ENCODE results near the gene NNMT. TPM values are rescaled to one million over a fixed set of nuclear protein-coding genes. Genes with fewer than 3 reads are reported as not detected.

The NNMT gene
- polyA plus RNA-seq, 1 of the 3 experiments (the other 2 are of a cell fraction), result 84.6 TPM

- H3K27me3 ChIP-seq (ENCODE audit: insufficient read depth), result no peaks in the 10 kb centered on the region
- H3K4me3 ChIP-seq (ENCODE audit: low read depth in 2 of 2, low read length in 1 of 2), result no peak overlapping the region
- no peak overlapping the region for H3K9ac ChIP-seq
- no peaks in the 10 kb centered on the region for H3K36me3 ChIP-seq (replicated peaks in 1 of 2; ENCODE audit: control insufficient read depth in 1 of 2, insufficient read depth in 2 of 2, low read length in 1 of 2)
- WGBS (ENCODE audit: low lambda C conversion rate), result 71% methylated on average over 4 of the region's 4 CpGs
- no peak overlapping the region for H3K4me2 ChIP-seq
- POLR2A ChIA-PET, result no interaction called here
- CTCF ChIA-PET, result interaction anchor here (0.7 to 2.6 kb wide), 6 partner anchors 12 to 414 kb away, joined by 3 to 10 read pairs (median 3); no protein-coding TSS in a partner anchor
- H4K20me1 ChIP-seq (ENCODE audit: insufficient read depth), result no peaks in the 10 kb centered on the region
- H3K4me1 ChIP-seq (ENCODE audit: control insufficient read depth in 1 of 2, insufficient read depth in 2 of 2, low read depth in 1 of 2, low read length in 1 of 2), result no peaks in the 10 kb centered on the region
- TF ChIP-seq CHD2 (IDR thresholded peaks at IDR 0.05; ENCODE audit: low read length, partially characterized antibody) (no peak), JUND (IDR thresholded peaks at IDR 0.05) (no peak), FOXM1 (IDR thresholded peaks at IDR 0.05; ENCODE audit: low read depth) (no peak), MEF2A (IDR thresholded peaks at IDR 0.05; ENCODE audit: borderline replicate concordance, low read depth) (no peak), REST (IDR thresholded peaks at IDR 0.05; ENCODE audit: low read depth, low read length) (no peak), EZH2phosphoT487 (IDR thresholded peaks at IDR 0.05; ENCODE audit: borderline replicate concordance, low read depth) (no peak), NFIC (IDR thresholded peaks at IDR 0.05; ENCODE audit: borderline replicate concordance) (no peak), GATA2 (CRISPR knock-in tag; IDR thresholded peaks at IDR 0.05) (no peak), EP300 (IDR thresholded peaks at IDR 0.05; ENCODE audit: borderline replicate concordance in 1 of 2, low read depth in 1 of 2, low read length in 1 of 2) (no peak), RAD21 (IDR thresholded peaks at IDR 0.05; ENCODE audit: low read length) (no peak), POLR2AphosphoS5 (IDR thresholded peaks at IDR 0.05; ENCODE audit: low read depth, low read length) (no peak), SMC3 (IDR thresholded peaks at IDR 0.05; ENCODE audit: low read depth, low read length) (no peak), NRF1 (IDR thresholded peaks at IDR 0.05; ENCODE audit: low read depth, low read length) (no peak)
- TF ChIP-seq, protein P1, sequence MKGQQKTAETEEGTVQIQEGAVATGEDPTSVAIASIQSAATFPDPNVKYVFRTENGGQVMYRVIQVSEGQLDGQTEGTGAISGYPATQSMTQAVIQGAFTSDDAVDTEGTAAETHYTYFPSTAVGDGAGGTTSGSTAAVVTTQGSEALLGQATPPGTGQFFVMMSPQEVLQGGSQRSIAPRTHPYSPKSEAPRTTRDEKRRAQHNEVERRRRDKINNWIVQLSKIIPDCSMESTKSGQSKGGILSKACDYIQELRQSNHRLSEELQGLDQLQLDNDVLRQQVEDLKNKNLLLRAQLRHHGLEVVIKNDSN (IDR thresholded peaks at IDR 0.05; ENCODE audit: borderline replicate concordance, low read depth), result no peak
- TF ChIP-seq, protein P2, sequence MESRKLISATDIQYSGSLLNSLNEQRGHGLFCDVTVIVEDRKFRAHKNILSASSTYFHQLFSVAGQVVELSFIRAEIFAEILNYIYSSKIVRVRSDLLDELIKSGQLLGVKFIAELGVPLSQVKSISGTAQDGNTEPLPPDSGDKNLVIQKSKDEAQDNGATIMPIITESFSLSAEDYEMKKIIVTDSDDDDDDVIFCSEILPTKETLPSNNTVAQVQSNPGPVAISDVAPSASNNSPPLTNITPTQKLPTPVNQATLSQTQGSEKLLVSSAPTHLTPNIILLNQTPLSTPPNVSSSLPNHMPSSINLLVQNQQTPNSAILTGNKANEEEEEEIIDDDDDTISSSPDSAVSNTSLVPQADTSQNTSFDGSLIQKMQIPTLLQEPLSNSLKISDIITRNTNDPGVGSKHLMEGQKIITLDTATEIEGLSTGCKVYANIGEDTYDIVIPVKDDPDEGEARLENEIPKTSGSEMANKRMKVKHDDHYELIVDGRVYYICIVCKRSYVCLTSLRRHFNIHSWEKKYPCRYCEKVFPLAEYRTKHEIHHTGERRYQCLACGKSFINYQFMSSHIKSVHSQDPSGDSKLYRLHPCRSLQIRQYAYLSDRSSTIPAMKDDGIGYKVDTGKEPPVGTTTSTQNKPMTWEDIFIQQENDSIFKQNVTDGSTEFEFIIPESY (IDR thresholded peaks at IDR 0.05; ENCODE audit: borderline replicate concordance, low read depth), result no peak
- no peak overlapping the region for H2AFZ ChIP-seq (ENCODE audit: low read depth)
- H3K27ac ChIP-seq (ENCODE audit: low read depth in 2 of 2, low read length in 1 of 2), result no peak overlapping the region
- DNase-seq, result no peak
- peaks cover 6% of the 10 kb centered on the region for H3F3A ChIP-seq (replicated peaks; ENCODE audit: insufficient read depth)
- no peaks in the 10 kb centered on the region for H3K9me3 ChIP-seq
- H3K9me2 ChIP-seq, result no peaks in the 10 kb centered on the region
- H3K79me2 ChIP-seq (ENCODE audit: insufficient read depth), result no peaks in the 10 kb centered on the region
Observed at GRCh38 chr11:114346709-114347141, 50.5 kb downstream of the NNMT start.
